Stimulated activated CD8-positive, alpha-beta memory T cell treated with anti-CD3 and anti-CD28 coated beads, Interleukin-12 subunit alpha, Interleukin-12 subunit beta, amount 100 ng/mL, for 1 hour (primary cell): ENCODE data around the gene SERGEF.

Experiments
- DNase-seq: peaks from one replicate; pipeline ENCODE4 v3.0.0-alpha.2; 2020; ENCODE audit warnings: low read depth

Gene SERGEF

DNA sequence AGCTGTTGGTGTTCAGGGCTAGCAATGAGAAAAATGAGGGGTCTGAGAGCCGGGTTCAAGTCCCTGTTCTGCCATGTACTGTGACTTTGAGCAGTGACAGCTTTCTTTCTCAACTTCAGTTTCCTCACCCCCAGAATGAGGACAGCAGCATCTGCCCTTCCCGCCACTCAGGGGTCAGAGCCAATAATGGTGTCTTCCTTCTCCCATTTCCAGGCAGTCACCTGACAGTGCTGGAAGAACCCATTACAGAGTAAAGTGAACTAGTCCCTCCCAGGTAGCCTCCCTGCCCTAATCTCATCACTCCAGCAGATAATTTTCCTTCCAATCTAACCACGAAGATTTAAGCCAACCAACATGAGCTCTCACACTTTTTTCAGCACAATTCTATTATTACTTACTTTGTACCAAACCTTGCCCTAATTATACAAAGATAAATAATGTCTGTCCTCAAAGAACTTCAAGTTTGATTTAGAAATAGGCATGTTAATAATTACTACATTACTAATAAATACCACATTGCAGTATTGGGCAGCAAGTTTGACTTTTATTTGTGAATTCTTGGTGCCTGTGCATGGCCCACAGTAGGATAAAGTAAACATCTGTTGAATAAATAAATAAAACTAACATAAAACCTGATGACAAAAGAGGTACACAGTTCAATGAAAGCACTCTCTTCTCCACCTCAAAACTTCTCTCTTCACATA is 61.0 kb downstream of the SERGEF start:
- DNase-seq = no peak

DNA sequence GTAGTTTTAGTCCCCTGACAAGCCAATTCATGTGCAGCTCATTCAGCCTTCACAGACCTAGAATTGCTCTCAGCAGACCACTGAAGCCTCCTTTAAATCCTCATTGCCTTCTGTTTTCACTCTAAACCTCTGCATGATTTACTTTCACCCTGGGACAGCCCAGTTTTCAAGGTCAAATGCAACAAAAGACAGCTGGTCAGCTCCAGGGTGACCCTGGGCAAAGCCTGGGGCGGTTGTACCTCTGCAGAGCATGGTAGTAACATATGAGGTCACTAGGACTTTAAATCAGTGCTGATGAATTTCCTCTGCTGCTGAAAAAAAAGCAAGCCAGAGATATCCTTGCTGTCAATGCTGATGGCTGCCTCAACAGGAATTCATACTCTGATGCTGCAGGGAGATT is 62.2 kb downstream of the SERGEF start:
- no peak for DNase-seq

DNA sequence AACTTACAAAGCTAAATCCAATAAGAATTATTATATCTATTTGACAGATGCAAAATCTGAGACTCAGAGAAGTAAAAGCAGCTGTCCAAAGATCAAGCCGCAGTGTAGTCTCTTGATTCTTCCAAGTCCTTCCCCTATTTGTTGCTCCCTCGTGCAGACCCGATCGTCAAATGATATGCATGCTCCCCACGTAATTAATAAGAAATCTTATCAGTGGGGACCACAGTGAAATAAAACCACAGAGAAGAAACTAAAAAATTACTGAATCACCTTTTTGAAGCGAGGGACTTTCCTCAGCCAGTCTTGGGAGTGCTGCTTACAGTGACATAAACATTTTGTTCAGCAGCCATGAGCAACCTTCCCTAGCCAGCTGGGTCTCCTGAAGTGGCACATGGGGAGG is 64.6 kb downstream of the SERGEF start:
- no peak for DNase-seq

DNA sequence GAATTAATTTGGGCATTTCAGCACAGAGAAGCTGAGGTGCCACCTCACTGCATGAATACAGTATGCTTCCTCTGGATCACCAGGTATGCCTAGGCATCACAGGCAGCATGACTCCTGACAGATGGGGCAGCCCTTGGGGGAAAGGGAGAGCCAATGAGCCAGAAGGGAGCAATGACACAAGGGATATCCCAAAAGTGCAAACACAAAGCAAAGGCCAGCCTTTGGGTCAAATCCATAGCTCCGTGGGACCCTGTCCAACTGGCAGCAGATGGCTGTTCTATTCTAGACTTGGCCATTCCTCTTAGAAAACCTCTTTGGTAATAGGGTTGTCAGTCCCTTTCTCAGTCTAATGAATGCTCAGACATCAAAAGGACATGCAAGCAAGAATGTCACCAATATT is 73.3 kb downstream of the SERGEF start:
- DNase-seq = no peak

DNA sequence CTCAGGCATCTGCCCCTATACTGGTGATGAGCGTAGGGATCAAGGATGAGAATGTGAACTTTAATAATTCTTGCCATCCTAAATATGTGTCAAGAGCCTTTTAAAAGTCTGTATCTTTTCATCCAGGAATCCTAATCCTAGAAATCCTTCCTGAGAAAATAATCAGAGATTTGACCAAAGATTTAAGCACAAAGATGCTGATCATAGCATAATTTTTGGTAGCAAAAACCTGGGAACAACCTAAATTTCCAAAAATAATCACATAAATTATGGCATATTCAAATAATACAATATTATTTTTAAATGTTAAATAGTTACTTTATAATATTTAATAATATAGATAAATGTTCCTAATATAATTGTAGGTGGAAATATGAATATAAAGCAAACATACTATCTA is 76.1 kb downstream of the SERGEF start:
- no peak for DNase-seq

DNA sequence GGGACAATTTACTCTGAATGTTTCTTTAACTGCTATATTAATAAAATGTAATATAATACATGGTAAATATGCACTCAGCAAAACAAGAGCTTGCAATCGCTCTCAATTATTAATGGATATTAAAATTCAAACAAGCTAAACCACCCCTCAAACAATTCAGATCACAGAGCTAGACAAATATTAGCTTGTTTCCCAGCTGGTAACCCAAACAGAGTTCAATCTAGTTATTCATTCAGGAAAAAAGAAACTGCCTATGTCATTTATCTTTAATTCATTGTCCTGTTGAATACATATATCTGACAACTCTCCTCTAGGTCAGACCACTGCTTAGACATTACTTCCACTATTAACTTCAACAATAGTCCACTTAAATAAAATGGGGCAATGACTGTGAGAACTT is 78.7 kb downstream of the SERGEF start:
- DNase-seq = no peak

DNA sequence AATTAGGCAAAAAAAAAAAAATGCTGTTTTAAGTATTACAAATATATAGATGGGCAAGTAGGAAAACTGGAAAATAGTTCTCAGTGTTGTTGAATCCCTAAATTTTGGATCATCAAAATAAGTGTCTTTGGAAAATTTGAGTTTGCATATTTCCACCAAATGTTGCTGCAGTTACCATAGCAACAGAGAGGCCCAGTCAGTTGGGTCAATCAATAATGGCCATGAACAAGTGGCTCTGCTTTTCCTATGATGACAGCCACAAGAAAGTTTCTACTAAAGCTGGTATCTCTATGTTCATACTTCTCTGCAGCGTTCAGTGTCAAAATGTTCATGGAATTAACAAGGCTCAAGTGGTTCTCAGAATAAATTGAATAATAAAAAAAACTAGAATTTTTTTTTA is 79.1 kb downstream of the SERGEF start:
- DNase-seq = no peak

DNA sequence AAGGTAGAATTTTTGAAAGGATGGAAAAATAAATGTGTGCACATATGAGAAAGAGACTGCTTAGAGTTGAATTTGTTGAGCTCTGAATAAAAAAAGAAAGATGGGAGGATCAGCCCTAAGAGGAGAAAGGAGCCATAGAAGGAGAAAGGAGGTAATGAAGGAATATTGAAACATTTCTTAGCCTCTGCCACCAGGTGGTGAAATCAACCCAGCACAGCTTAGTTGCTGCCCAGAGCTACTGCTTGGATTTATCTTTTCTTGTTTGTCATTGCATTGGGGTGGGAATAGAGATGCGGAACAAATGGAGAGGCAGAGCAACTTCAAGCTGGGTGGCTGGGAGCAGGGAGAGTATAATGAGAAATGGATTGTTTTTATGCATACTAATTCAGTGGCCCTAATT is 80.4 kb downstream of the SERGEF start:
- no peak for DNase-seq

DNA sequence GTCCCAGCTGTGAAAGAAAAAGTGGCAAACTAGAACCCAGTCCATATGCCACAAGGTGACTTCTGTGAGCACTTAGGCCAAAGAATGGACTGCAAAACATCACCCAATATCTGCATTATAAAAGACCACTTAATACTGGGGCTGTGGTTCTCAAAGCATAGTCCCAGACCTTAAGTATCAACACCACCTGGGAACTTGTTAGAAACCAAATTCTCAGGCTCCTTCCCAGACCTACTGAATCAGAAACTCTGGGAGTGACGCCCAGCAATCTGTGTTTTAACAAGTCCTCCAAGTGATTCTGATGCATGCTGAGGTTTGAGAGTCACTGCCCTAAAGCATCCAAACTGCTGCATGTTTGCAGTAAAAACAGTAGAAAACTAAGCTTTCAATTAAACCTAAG is 81.3 kb downstream of the SERGEF start:
- no peak for DNase-seq

DNA sequence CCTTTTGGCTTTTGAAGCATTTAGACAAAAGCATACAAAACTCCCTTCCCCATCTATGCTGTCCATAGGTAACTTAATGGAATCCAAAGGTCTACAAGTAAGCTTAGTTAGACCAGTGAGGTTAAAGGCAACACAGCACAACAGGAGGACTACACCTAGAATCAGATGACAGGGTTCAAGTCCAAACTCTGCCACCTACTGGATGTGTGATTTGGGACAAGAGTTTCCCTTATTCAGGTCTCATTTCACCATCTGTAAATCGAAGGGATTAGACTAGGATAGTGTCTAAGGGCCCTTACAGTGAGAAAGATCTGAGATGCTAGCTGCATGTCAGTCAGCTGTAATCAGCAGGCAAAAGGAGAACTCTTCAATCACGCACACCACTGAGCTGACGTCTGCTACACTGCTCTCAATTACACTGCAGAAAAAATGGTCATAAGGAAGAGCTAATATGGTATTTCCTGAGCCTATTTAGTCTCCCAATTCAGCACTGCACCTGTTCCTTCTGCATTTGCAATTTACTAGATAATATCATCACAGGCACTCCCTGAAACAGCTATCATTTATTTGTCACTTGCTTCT is 82.2 kb downstream of the SERGEF start:
- no peak for DNase-seq

DNA sequence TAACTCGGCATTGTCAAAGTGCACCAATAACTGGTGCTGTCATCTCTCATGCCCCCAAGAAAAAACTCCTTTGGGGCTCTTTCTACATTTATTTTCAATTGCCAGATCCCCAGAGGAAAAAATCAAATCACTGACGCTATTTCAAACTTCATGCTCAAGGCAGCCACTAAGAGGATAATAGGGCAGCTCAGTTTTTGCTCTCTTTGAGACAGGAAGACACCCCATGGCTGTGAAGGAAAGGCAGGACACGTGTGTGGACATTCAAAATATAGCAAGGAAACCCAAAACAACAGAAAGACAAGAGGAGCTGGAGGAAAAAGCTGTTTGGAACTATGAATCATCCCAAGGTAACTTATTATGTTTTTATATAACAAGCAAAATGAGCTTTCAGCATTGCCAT is 83.7 kb downstream of the SERGEF start:
- DNase-seq = no peak

DNA sequence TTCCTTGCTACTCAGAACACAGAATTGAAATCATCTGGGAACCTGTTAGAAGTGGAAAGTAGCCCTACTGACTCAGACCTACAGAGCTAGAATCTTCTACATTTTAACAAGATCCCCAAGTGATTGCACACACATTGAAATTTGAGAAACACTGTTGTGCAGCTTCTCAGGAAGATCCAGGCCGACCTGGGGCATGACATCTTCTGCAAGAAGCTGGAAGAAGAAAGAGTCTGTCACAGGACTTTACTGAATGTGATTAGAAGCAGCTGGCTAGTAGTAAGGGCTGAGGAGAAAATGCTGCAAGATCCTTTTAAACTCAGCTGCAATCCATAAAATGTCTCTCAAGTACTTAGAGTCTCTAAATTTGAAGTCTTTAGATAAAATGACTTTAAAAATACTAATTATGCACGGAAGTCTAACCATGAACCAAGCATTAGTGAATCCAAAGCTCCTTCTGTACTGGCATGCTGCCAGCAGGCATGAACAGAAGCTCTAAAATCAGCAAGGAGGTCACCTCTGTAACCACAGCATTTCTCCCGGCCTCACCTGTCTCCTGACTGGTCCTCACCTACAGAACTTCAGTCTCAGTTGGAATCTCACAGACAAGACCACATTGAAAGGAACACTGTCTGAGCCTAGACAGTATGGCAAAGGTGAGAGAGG is 85.0 kb downstream of the SERGEF start:
- no peak for DNase-seq

DNA sequence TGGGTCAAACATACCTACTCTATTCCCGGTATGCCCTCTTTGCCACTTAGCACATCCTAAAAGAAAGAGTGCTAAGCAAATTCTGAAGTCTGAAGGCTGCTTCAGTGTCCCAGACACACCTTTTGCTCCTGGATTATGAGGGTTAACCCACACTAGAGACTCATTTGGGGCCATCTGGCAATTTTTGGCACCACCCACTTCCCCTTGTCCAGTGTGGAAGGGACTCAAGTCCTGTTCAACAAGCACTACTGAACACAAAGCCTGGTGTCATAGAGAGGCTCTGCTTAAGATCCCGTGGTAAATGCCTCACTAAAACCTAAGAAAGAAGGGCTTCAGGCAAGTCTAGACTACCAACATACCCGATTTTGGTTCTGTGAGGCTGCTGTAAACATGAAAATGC is 85.8 kb downstream of the SERGEF start:
- no peak for DNase-seq

DNA sequence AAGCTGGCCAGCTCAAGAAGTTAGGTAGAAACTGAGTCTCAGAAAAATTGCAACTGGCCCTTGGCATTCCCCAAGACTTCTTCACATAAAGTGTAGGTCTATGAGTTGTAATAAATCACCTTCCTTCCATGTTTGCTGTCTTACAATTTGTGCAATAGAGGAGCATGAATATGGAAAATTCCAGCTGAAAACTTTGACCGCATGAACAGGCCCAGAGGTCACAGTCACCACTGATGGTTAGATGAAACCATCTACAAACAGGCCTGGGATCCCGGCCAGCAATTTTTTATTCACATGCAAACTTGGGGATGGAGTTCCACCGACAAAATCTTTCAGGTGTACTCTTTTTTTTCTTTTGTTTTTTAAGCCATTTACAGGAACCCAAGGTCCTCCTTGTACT is 88.1 kb downstream of the SERGEF start:
- DNase-seq = no peak

DNA sequence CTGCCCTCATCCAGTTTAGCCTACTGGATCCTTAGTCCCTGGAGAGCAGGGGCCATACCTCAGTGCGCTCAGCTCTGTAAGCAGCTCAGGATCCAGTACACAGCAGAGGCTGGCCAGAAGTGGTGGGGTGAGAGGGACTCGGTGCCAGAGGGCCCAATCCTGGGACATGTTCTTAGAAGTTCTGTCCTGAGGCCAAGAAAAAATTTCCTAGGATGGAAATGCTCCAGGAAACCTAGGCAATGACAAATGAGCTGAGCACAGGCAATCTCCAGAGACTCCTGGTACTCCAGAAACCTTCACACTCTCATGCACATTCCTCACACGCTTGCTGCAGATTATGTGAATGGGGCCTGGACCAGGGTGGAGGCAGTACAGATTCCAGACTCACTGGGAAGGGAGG is 89.6 kb downstream of the SERGEF start:
- no peak for DNase-seq

DNA sequence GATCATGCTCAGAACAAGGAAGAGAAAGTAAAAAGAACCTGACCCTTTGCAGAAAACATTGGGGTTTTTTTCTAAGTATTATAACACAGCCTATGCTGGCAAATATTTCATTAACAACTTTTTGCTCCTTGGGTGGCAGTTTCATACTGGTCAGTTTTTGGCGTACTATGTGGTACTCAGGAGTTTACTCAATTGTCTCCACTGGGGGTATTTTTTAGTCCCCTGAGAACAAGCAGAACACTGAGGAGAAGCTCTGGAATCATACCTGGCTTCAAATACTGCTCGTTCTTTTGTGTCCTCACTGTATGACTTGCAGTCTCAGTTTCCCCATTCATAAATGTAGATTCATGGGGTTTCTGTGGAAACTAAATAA is 90.4 kb downstream of the SERGEF start:
- no peak for DNase-seq

DNA sequence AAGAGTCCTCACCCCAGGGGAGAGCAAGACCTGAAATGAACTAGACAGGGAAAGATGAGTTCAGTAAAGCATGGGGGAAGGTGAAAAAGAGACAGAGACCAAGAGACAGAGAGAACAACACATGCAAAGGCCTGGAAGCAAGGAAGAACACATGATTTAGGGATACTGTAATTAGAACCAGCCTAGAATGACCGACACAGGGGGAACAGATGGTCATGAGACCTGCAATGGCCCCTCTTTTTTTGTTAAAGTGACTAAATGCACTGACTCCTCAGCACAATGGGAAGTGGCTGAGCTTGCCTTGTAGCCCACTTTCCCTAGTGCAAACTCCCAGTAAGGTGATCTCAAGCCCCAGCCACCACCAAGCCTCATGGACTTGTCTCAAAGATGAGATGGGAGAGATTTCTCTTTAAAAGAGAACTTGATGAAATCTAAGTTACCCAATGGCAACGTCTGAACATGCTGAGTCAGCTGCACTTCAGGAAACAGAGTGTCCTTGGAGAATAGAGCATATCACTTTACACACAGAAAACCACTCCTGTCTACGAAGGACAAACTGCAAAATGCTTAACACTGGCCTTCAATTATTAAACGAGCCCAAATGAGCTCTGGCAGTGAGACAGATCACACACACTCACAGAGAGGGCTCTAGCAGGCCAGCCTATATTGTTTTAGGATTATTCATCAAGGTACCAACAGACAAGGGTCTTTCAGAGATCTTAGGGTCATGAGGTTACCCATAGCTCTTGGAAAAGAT is 91.0 kb downstream of the SERGEF start:
- DNase-seq = no peak

DNA sequence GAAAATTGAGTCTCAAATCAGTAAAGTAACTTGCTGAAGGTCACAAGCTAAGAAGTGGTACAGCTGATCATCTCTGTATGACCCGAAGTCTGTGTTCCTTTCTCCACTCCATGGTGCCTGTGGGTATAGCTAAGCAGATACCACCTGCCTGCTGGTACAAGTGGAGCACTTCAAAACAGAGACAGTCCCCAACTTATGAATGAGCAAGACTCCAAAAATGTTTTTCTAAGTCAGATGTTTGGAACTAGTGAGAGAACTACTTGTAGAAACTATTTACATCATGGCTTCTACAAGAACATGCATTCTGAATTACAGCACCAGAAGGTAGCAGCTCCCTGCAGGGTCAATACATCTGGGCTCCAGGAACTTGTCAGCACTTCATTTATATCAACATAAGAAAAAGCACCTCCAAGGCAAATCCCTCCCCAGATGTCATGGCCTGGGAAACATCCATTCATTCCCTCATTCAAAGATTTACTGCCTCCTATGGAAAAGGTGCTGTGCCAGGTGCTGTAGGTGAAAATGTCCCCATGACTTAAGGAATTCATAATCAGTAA is 94.7 kb downstream of the SERGEF start:
- no peak for DNase-seq

DNA sequence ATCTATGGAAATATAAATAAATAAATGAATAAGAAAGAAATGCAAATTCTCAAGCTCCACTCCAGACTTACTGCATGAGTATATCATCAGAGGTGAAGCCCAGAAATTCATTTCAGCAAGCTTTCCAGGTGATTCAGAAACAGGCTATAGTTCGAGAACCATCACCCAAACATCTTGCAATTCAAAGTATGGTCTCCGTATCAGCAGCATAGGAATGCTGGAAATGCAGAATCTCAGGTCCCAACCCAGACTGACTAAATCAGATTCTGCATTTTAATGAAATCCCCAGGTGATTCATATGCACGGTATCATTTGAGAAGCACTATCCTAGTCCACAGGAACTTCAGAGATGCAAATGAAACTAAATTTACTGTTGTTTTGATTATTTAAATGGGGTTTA is 95.3 kb downstream of the SERGEF start:
- no peak for DNase-seq

DNA sequence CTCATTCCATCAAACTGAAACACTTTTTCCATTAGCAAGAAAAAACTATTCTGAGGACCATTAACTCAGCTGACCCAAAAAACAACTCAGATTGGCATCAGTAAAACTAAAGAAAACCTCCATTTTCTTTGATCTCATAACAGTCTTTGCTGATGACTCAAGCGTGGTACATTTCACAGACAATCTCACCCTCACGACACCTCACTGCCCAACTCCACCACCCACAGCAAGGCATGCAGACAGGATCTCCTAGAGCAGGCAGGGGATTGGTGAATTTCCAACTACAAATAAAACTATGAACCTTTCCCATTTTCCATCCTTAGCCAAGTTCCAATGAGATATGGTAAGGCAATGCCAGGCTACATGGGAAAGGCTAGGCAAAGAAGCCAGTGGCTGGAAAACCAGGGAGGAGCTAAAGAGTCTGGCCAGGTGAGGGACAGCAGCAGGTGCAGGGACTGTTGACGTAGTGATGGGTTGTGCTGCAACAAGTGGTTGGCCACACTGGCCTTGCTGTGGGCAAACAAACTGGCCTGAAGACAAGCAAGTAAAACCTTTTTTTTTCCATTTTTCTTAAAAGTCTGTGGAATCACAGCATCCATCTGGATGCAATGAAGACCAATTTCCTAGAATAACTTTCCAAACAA is 97.2 kb downstream of the SERGEF start:
- DNase-seq = no peak

DNA sequence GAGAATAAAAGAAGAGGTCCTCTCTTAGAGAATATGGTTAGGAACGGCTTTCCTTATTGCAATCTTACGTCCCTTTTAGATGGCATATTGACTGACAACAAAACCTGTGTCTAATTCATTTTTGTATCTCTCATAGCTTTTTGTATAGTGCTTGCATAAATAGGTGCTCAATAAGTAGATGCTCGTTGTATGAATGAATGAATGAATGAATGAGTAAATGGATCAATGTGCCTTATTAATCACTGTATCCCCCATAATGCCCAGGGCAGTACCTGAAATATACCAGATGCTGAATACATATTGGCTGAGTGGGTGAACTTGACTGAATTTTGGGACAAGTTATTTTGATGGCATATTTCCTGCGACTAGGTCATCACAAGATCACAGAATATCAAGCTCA is 97.9 kb downstream of the SERGEF start:
- no peak for DNase-seq

DNA sequence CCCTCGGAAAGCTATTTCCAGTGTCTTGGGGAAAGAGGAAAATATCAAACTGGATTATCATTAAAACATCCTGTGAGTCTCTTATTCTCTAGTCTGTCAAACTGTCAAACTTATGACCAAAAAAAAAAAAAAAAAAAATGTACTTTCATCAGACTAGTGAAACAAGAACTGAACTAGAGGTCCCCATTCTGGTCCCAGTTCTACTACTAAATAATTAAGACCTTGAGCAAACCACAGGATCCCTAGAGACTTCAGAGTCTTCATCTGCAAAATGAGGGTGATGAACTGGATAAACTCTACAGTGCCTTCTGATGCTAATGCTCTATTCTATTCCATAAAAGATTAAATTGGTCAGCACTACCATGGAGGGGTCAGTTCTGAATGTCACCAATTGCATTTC is 105.8 kb downstream of the SERGEF start:
- DNase-seq = no peak
